Brain microvascular endothelial cell (primary cell): ENCODE data around the gene ZXDC.

ENCODE experiments used
- DNase-seq: peaks from one replicate; pipeline ENCODE4 v3.0.0-alpha.2; 2020
- H3K27ac ChIP-seq: fragments of 250-450 bp; sonication (Bioruptor Pico); 2 replicates; pipeline ENCODE4 v1.5.1; 2020; ENCODE audit warnings: mild to moderate bottlenecking, moderate library complexity
- H3K27me3 ChIP-seq: fragments of 250-450 bp; sonication (Bioruptor Pico); replicated peaks from 2 replicates; pipeline ENCODE4 v1.5.1; 2020; ENCODE audit warnings: mild to moderate bottlenecking
- H3K36me3 ChIP-seq: fragments of 250-450 bp; sonication (Bioruptor Pico); replicated peaks from 2 replicates; pipeline ENCODE4 v1.5.1; 2020; ENCODE audit warnings: mild to moderate bottlenecking
- H3K4me3 ChIP-seq: 2 replicates; pipeline ENCODE4 v1.5.1; 2011; ENCODE audit warnings: low read depth, mild to moderate bottlenecking, control low read depth, low read length, moderate library complexity
- in situ Hi-C: cut with HindIII; loops from 2 replicates; pipeline ENCODE4 v1.10.0; 2017; ENCODE audit warnings: low sequenced_read_pairs, low pct_ligation_motif_present
- TF ChIP-seq, protein P1 (sequence below): IDR thresholded peaks from 2 replicates; pipeline ENCODE4 v1.5.1; 2011; ENCODE audit warnings: low read depth, mild to moderate bottlenecking, moderate library complexity, low read length, control low read depth, inconsistent platforms; ENCODE audit errors: missing control alignments

Gene ZXDC

DNA sequence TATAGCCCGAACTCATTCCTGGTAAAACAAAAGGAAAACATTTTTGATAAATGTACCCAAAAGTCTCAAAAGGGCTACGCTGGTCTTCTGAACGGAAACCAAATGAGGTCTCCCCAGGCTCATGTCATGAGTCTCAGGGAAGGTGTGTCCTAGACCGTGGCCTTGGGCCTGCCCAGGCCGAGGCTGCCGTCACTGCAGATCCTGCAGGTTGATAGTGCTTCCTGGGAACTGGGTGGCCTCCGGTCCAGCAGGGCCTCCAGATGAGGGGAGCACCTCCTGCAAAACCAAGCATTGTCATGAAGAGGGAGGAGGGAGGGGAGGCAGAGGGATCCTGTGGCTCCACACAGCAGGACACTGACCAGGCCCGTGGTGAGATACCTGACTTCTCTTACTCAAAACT lies 37.5 kb downstream of the ZXDC start:
- no peak for DNase-seq
- no peaks in the 10 kb centered on the region for H3K36me3 ChIP-seq
- H3K4me3 ChIP-seq: no peak overlapping the region
- in situ Hi-C loops: no loop called here
- H3K27ac ChIP-seq: no peak overlapping the region
- TF ChIP-seq, protein P1, sequence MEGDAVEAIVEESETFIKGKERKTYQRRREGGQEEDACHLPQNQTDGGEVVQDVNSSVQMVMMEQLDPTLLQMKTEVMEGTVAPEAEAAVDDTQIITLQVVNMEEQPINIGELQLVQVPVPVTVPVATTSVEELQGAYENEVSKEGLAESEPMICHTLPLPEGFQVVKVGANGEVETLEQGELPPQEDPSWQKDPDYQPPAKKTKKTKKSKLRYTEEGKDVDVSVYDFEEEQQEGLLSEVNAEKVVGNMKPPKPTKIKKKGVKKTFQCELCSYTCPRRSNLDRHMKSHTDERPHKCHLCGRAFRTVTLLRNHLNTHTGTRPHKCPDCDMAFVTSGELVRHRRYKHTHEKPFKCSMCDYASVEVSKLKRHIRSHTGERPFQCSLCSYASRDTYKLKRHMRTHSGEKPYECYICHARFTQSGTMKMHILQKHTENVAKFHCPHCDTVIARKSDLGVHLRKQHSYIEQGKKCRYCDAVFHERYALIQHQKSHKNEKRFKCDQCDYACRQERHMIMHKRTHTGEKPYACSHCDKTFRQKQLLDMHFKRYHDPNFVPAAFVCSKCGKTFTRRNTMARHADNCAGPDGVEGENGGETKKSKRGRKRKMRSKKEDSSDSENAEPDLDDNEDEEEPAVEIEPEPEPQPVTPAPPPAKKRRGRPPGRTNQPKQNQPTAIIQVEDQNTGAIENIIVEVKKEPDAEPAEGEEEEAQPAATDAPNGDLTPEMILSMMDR: no peak
- H3K27me3 ChIP-seq: no peaks in the 10 kb centered on the region

DNA sequence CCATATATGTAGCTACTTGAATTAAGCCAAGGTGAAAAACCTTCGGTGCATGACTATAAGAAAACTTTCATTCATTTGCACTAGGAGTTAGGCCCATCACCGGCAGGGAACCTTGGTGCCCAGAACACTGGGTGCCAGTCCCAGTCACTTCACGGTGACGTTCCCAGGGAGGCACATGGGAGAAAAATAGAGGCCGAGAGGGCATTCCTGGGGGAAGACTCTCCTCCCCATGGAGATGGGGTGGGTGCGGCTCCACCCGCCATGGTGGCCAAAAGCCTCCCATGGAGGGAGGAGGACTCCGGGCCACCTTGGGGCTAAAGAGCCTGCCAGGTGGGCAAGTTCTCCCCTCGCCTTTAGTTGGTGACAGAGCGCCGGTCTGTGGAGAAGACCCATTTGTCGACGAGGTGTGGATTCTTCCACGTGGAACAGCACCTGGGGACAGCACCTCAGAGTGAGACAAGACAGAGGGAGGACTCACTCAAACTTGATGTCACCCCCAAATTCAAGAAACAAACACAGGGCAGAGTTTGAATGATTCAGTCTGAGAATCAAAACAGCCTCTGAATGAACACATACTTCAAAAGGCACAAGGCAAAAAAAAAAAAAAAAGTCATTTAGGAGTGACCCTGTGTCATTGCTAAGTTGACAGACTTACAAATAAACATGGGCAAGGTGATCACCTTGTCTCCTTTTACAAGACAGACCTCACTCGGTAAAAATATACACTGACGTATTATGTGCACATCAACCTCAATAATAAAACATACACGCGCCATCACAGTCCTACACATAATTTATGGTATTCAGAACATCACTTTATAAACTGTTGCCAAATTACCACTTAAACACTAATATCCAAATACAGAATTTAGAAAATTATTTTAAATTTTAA lies 38.6 kb downstream of the ZXDC start:
- in situ Hi-C loops: no loop called here
- Histone ChIP-seq H3K27ac (no peak overlapping the region), H3K4me3 (no peak overlapping the region), H3K27me3 (no peaks in the 10 kb centered on the region), H3K36me3 (no peaks in the 10 kb centered on the region)
- TF ChIP-seq, protein P1: no peak
- no peak for DNase-seq

DNA sequence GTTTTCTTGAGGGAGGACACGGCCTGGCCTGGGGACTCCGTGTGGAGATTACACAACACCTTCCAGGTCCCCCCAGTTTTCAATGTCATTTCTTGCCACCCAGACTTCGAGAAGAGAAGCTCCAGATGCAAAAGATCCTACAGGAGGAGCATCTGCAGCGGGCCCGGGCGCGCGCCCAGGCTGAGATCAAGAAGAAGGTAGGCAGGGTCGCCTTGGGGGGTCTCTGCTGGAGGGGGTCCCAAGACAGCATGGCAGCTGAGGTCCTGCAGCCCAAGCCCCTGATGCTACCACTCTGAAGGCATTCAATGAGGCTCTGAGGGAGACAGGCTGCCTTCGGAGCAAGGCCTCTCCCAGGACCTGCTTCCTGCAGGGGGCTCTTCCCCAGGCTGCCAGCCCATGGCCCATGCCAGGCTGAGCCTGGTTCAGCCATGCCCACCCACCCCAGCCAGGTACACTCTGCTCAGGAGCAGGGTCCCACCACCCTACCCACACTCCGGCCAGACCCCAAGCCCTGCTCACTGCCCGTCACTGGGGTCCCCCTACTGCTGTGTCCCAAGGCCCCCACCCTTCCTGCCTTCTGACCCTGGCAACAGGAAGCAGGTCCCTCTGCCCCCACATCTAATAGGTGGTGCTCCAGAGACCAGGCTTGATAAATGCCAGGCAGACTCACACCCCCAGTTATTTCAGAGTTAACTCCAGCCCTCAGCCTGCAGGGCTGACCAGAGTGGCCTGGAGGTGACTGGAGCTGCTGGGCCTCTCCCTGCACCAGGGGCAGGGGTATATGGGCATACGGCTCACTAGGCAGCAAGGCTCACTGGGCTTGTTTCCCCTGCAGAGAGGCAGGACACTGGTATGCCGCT lies 40.0 kb downstream of the ZXDC start:
- TF ChIP-seq, protein P1: no peak
- in situ Hi-C loops: no loop called here
- H3K4me3 ChIP-seq: no peak overlapping the region
- no peak overlapping the region for H3K27ac ChIP-seq
- no peak for DNase-seq
- H3K36me3 ChIP-seq: no peaks in the 10 kb centered on the region
- no peaks in the 10 kb centered on the region for H3K27me3 ChIP-seq

DNA sequence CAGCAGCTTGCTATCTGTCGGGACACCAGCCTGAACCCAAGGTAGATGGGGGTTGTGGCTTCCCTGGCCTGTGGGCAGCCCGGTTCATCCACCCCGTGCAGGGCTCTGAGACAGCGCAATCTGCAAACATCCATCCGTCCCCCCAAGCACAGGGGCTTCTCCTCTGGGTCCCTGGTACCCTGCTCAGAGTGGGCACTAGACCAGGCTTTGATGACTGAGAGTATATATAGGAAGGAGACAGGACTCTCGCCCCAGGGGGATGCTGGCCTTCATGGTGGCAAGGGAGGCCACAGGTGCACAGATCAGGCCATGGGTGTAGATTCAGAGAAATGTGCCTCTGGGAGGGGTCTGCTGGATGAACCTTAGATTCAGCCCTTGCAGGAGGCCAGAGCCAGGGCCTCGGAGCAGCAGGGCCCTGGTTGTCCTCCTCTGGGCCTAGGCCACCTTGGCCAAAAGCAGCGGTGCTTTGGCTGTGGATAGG lies 40.7 kb downstream of the ZXDC start:
- TF ChIP-seq, protein P1: no peak
- Histone ChIP-seq H3K4me3 (no peak overlapping the region), H3K36me3 (no peaks in the 10 kb centered on the region), H3K27ac (no peak overlapping the region), H3K27me3 (no peaks in the 10 kb centered on the region)
- DNase-seq: no peak
- in situ Hi-C loops: no loop called here

DNA sequence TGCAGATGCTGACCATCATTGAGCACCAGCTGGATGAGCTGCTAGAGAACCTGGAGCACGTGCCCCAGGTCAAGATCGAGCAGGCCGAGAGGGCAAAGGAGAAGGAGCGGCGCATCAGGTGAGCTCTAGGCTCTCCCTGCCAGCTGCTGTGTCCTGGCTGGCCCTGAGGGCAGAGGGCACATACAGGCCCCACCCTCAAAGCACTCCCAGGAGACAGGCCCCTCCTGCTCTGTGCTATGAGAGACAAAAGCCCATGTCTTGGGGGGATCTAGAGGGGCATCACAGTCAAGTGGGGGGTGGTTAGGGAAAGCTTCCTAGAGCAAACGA lies 41.5 kb downstream of the ZXDC start:
- no peaks in the 10 kb centered on the region for H3K27me3 ChIP-seq
- H3K4me3 ChIP-seq: no peak overlapping the region
- no peak overlapping the region for H3K27ac ChIP-seq
- TF ChIP-seq, protein P1: no peak
- in situ Hi-C loops: no loop called here
- no peak for DNase-seq
- no peaks in the 10 kb centered on the region for H3K36me3 ChIP-seq
